ENCODE measurements around the gene FGF14.

Gene FGF14

DNA sequence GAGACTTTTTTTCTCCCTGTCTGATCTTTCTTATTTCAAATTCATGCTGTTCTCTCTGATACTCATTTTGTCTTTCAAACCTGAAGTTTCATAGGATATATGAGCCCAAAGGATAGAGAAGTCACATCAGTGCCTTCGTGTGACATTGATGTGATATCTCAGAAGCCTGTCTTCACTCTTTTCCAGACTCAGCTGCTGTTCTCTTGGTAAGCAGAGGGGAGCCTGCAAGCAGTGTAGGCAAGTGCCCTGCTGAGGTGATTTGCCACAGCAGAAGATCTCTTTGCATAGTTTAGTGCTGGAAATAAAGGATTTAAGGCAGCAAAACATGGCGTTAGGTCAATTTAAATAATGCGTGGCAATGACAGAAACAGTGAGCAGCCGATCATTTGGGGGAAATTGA is 602.7 kb downstream of the FGF14 start:
- no peak for DNase-seq (ENCODE audit: extremely low read depth, low read depth)
- TF ChIP-seq, protein P1, sequence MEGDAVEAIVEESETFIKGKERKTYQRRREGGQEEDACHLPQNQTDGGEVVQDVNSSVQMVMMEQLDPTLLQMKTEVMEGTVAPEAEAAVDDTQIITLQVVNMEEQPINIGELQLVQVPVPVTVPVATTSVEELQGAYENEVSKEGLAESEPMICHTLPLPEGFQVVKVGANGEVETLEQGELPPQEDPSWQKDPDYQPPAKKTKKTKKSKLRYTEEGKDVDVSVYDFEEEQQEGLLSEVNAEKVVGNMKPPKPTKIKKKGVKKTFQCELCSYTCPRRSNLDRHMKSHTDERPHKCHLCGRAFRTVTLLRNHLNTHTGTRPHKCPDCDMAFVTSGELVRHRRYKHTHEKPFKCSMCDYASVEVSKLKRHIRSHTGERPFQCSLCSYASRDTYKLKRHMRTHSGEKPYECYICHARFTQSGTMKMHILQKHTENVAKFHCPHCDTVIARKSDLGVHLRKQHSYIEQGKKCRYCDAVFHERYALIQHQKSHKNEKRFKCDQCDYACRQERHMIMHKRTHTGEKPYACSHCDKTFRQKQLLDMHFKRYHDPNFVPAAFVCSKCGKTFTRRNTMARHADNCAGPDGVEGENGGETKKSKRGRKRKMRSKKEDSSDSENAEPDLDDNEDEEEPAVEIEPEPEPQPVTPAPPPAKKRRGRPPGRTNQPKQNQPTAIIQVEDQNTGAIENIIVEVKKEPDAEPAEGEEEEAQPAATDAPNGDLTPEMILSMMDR (IDR thresholded peaks at IDR 0.05; ENCODE audit: low read depth, low read length): no peak

DNA sequence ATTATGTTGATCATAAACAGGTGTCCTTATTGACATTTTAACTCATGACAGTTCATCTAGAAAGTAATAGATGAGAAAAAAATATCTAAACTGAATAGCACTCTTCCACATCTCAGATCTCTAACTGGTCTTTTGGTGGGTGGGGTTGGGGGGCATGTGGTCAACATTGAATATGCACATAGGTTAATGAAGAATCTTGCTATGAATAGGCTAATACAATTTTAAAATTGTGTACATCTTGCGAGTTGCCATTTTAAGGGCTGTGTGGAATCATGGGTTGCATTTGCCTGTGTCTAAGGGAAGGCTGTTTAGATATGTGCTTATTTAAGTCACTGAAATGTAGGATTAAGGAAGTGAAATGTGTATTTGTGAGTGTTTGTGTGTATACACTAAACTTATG is 603.4 kb downstream of the FGF14 start:
- TF ChIP-seq, protein P1 (IDR thresholded peaks at IDR 0.05; ENCODE audit: low read depth, low read length): no peak
- DNase-seq (ENCODE audit: extremely low read depth, low read depth): no peak

DNA sequence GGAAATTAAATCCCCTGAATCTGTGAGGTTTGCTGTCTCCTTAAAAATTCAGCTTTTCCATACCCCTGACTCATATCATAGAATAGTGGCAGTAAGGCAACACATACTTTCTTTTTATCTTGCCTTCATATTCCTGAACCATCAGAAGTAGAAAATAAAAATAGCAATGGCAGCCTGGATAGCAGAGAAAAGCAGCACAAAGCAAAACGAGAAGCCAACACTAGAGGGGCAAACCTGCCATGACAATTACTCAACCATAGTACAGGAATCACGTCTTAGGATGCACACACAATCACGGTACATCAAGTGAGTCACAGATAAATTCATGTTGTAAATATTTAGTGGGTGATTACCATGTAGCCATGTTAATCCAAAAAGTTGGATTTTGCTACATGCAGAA is 606.4 kb downstream of the FGF14 start:
- TF ChIP-seq, protein P1 (IDR thresholded peaks at IDR 0.05; ENCODE audit: low read depth, low read length): no peak
- no peak for DNase-seq (ENCODE audit: extremely low read depth, low read depth)

DNA sequence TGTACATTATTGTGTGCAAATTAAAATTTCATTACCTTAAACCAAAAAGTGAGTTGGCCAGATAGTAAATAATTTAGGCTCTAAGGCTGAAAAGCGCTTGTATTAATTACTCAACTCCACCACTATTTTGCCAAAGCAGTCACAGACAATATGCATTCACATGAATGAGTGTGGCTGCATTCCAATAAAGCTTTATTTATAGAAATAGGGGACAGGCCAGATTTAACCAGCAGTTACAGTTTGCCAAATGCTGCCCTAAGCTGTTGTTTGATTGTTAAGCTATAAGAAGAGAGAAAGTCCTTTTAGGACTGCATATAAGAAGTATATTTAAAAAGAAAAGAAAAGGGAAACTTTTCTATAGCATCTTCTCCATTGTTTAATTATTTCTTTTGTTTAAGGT is 606.8 kb downstream of the FGF14 start:
- no peak for DNase-seq (ENCODE audit: extremely low read depth, low read depth)
- TF ChIP-seq, protein P1 (IDR thresholded peaks at IDR 0.05; ENCODE audit: low read depth, low read length): no peak

DNA sequence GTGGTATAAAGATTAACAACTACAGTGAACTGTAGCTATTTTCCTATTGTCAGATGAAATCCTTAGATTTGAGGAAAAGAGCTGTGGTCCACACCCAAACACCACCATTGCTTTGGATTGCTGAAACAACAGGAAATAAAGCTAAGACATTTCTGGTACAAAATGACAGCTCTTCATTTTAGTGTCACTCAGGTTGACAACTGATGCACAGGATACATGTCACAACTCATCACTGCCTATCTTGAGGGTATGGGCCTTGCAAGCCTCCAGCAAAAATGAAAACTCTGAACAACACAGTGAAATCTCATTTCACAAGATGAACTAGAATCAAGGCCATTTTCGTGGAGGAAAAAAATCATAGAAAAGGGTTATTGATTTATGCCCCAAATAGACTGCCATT is 609.7 kb downstream of the FGF14 start:
- no peak for DNase-seq (ENCODE audit: extremely low read depth, low read depth)

DNA sequence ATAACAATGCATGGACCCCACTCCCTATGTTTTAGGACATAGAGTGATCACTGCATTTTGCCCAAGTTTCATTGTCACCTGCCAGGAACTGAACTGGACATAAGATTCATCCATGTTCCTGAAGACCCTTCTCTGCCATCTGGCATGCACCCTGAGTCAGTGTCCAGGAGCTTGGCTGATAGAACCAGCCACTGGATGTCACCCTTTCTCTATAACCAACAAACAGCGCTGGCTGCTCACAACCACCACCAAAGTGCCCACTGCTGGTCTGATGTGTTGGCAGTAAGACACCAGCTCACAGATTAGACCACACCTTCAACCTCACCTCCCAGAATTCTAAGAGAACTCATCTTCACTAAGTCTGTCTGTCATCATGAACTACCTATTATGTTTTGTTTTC is 616.0 kb downstream of the FGF14 start:
- DNase-seq (ENCODE audit: extremely low read depth, low read depth): peak; percentile 4
- TF ChIP-seq, protein P1 (IDR thresholded peaks at IDR 0.05; ENCODE audit: low read depth, low read length): peak; percentile 52

More for the DNA sequence above, 609.7 kb downstream of the FGF14 start:
- TF ChIP-seq, protein P1 (IDR thresholded peaks at IDR 0.05; ENCODE audit: low read depth, low read length): no peak

DNA sequence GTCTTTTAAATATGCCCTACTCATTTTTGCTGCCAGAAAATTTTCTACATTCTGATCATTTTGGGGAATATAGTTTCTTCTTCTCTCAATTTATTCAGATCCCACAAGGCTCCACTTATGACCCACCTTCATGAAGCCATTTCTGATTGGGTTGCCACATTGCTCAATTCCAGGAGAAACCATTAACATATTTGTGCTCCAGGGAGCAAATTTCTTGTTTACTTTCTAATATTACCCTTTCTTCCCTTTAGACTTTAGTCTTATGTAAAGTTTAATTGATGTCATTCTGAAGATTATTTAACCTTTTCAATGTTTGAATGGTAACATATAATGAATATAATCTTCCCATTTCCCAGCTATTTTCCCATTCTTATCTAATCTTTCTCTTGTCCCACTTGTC is 617.5 kb downstream of the FGF14 start:
- TF ChIP-seq, protein P1 (IDR thresholded peaks at IDR 0.05; ENCODE audit: low read depth, low read length): no peak

More for the DNA sequence above, 617.5 kb downstream of the FGF14 start:
- DNase-seq (ENCODE audit: extremely low read depth, low read depth): no peak
